Ovary (tissue), 3 donors: Measurements from ENCODE around the gene ADRA2C.

Experiments used
- CTCF ChIP-seq, 3 donors: fragments of 450-650 bp in 2 of 3; fragments of 200-600 bp in 1 of 3; IDR thresholded peaks; one replicate each; pipeline versions ENCODE4 v1.5.1 to v1.8.0; 2016 to 2022; ENCODE audit warnings: antibody characterized with exemption in 3 of 3, mild to moderate bottlenecking in 1 of 3
- POLR2A ChIP-seq: fragments of 450-650 bp; IDR thresholded peaks from one replicate; pipeline ENCODE4 v1.6.1; 2017; ENCODE audit warnings: antibody characterized with exemption, mild to moderate bottlenecking, moderate library complexity
- donor health status: DM: no; HTN: no; CAD: no.

GRCh38 chr4:3752022-3752421 lies 14.2 kb upstream of the ADRA2C start:
- TF ChIP-seq CTCF (IDR thresholded peaks at IDR 0.05), result no peak
- no peak for TF ChIP-seq POLR2A
